IMR-90 (cell line): ENCODE measurements around the gene CDH2. TPM values are rescaled to one million over a fixed set of nuclear protein-coding genes. Genes with fewer than 3 reads are reported as not detected.

Experiments used
- ATAC-seq: fragments of 200-7000 bp; cut with Tn5 transposase; 2 replicates; pipeline ENCODE4 v1.9.1; 2020; ENCODE audit warnings: low read depth, mild to moderate bottlenecking, moderate library complexity
- BruUV-seq: library from RNA; stranded (reverse); fragments of 400-500 nt; replicated peaks from 2 replicates; lab custom pipeline; 2021; lab: Mats Ljungman, UMichigan
- CTCF ChIA-PET: fragments of 300-600 bp; formaldehyde crosslinking; extraction: SDS; loops from one replicate; lab custom pipeline; 2021; ENCODE audit warnings: antibody characterized with exemption; lab: Yijun Ruan, JAX
- POLR2A ChIA-PET: fragments of 300-600 bp; sonication (Branson Sonifier 250); formaldehyde crosslinking; loops from one replicate; lab custom pipeline; 2022; ENCODE audit warnings: antibody characterized with exemption; ENCODE audit not compliant: unreplicated experiment; lab: Charles Lee
- DNase-seq: peaks from one replicate; pipeline ENCODE4 v3.0.0; 2013
- H2AFZ ChIP-seq: replicated peaks from 2 replicates; pipeline ENCODE3; 2013; ENCODE audit warnings: low read length, mild to moderate bottlenecking; ENCODE audit not compliant: poor library complexity
- H2AK5ac ChIP-seq: 2 replicates; pipeline ENCODE4 v1.6.1; 2013; ENCODE audit warnings: low read depth, low read length, inconsistent platforms
- H2AK9ac ChIP-seq: replicated peaks from 2 replicates; pipeline ENCODE3; 2013; ENCODE audit warnings: mild to moderate bottlenecking, low read depth, low read length, moderate library complexity; ENCODE audit not compliant: poor library complexity
- H2BK120ac ChIP-seq: 2 replicates; pipeline ENCODE4 v1.6.1; 2013; ENCODE audit warnings: low read depth, low read length, inconsistent platforms
- H2BK15ac ChIP-seq: 3 replicates; pipeline ENCODE4 v1.6.1; 2013; ENCODE audit warnings: low read depth, low read length, inconsistent platforms
- H2BK20ac ChIP-seq: 2 replicates; pipeline ENCODE4 v1.6.1; 2013; ENCODE audit warnings: low read depth, mild to moderate bottlenecking, inconsistent platforms, low read length, moderate library complexity
- H2BK5ac ChIP-seq: 2 replicates; pipeline ENCODE4 v1.6.1; 2013; ENCODE audit warnings: mild to moderate bottlenecking, low read depth, low read length, inconsistent platforms; ENCODE audit not compliant: poor library complexity, severe bottlenecking
- H3K14ac ChIP-seq: replicated peaks from 2 replicates; pipeline ENCODE4 v1.6.1; 2013; ENCODE audit warnings: low read depth, low read length, inconsistent platforms
- H3K18ac ChIP-seq: 2 replicates; pipeline ENCODE4 v1.6.1; 2013; ENCODE audit warnings: low read depth, low read length, control low read depth
- H3K23ac ChIP-seq: 2 replicates; pipeline ENCODE4 v1.6.1; 2013; ENCODE audit warnings: low read depth, low read length, inconsistent platforms
- H3K27ac ChIP-seq: 2 replicates; pipeline ENCODE4 v1.5.1; 2013; ENCODE audit warnings: mild to moderate bottlenecking, control low read depth, low read length; ENCODE audit not compliant: insufficient read depth
- H3K27me3 ChIP-seq: 2 replicates; pipeline ENCODE4 v1.6.1; 2013; ENCODE audit warnings: low read length; ENCODE audit not compliant: control insufficient read depth, insufficient read depth
- H3K36me3 ChIP-seq: 2 replicates; pipeline ENCODE4 v1.6.1; 2013; ENCODE audit warnings: low read length, mixed read lengths; ENCODE audit not compliant: control insufficient read depth, insufficient read depth
- H3K4ac ChIP-seq: 2 replicates; pipeline ENCODE4 v1.6.1; 2013; ENCODE audit warnings: low read depth, low read length, inconsistent platforms
- H3K4me1 ChIP-seq: 2 replicates; pipeline ENCODE4 v1.6.1; 2013; ENCODE audit warnings: low read length, mixed read lengths; ENCODE audit not compliant: control insufficient read depth, insufficient read depth
- H3K4me2 ChIP-seq: 2 replicates; pipeline ENCODE4 v1.6.1; 2013; ENCODE audit warnings: low read depth, mild to moderate bottlenecking, control low read depth, low read length, moderate library complexity
- H3K4me3 ChIP-seq: 2 replicates; pipeline ENCODE4 v1.5.1; 2013; ENCODE audit warnings: low read depth, mild to moderate bottlenecking, control low read depth, low read length, moderate library complexity; ENCODE audit not compliant: insufficient read depth
- H3K56ac ChIP-seq: 2 replicates; pipeline ENCODE4 v1.6.1; 2013; ENCODE audit warnings: low read length, inconsistent platforms; ENCODE audit not compliant: insufficient read depth; ENCODE audit errors: extremely low read depth
- H3K79me1 ChIP-seq, 2 experiments: 2 replicates each; pipeline ENCODE4 v1.6.1; 2013; ENCODE audit warnings: low read length in 2 of 2, inconsistent platforms in 1 of 2, low read depth in 1 of 2
- H3K9ac ChIP-seq: 2 replicates; pipeline ENCODE4 v1.6.1; 2013; ENCODE audit warnings: low read depth, low read length, control low read depth
- H3K9me1 ChIP-seq: 2 replicates; pipeline ENCODE4 v1.6.1; 2013; ENCODE audit warnings: low read length, inconsistent platforms; ENCODE audit not compliant: insufficient read depth
- H3K9me3 ChIP-seq: 2 replicates; pipeline ENCODE4 v1.6.1; 2013; ENCODE audit warnings: low read length; ENCODE audit not compliant: control insufficient read depth, insufficient read depth
- H4K20me1 ChIP-seq: 2 replicates; pipeline ENCODE4 v1.6.1; 2013; ENCODE audit warnings: low read length, inconsistent platforms; ENCODE audit not compliant: insufficient read depth
- H4K5ac ChIP-seq: 2 replicates; pipeline ENCODE4 v1.6.1; 2013; ENCODE audit warnings: mild to moderate bottlenecking, low read depth, low read length, control low read depth
- H4K8ac ChIP-seq, 2 experiments: 2 replicates each; pipeline ENCODE4 v1.6.1; 2013; ENCODE audit warnings: low read depth in 2 of 2, low read length in 2 of 2, control low read depth in 1 of 2, inconsistent platforms in 1 of 2
- H4K91ac ChIP-seq: 2 replicates; pipeline ENCODE4 v1.6.1; 2013; ENCODE audit warnings: low read depth, low read length, inconsistent platforms; ENCODE audit not compliant: insufficient read depth
- BHLHE40 ChIP-seq: fragments of 150-350 bp; IDR thresholded peaks from 2 replicates; pipeline ENCODE4 v1.6.1; 2016; ENCODE audit warnings: mild to moderate bottlenecking, low read depth, low read length
- CEBPB ChIP-seq: IDR thresholded peaks from 2 replicates; pipeline ENCODE4 v1.6.1; 2012; ENCODE audit warnings: low read depth, low read length, improper control_type of control experiment
- CHD1 ChIP-seq: IDR thresholded peaks from 2 replicates; pipeline ENCODE4 v1.6.1; 2012; ENCODE audit warnings: low read depth, low read length, improper control_type of control experiment
- ELK1 ChIP-seq: fragments of 150-350 bp; IDR thresholded peaks from 2 replicates; pipeline ENCODE4 v1.6.1; 2016; ENCODE audit warnings: low read depth, mild to moderate bottlenecking, low read length, moderate library complexity, borderline replicate concordance
- FOS ChIP-seq: fragments of 150-350 bp; IDR thresholded peaks from 2 replicates; pipeline ENCODE4 v1.6.1; 2016; ENCODE audit warnings: low read depth, low read length
- MAFK ChIP-seq: IDR thresholded peaks from 2 replicates; pipeline ENCODE4 v1.6.1; 2012; ENCODE audit warnings: low read depth, low read length, improper control_type of control experiment
- MAZ ChIP-seq: IDR thresholded peaks from 2 replicates; pipeline ENCODE4 v1.6.1; 2012; ENCODE audit warnings: low read depth, mild to moderate bottlenecking, low read length, improper control_type of control experiment, moderate library complexity, borderline replicate concordance
- MXI1 ChIP-seq: IDR thresholded peaks from 2 replicates; pipeline ENCODE4 v1.6.1; 2012; ENCODE audit warnings: low read depth, mild to moderate bottlenecking, low read length, moderate library complexity, borderline replicate concordance
- NFE2L2 ChIP-seq: fragments of 150-350 bp; IDR thresholded peaks from 2 replicates; pipeline ENCODE4 v1.6.1; 2016; ENCODE audit warnings: low read depth, mild to moderate bottlenecking, low read length
- POLR2A ChIP-seq: IDR thresholded peaks from 2 replicates; pipeline ENCODE4 v1.6.1; 2012; ENCODE audit warnings: mild to moderate bottlenecking, low read depth, low read length
- RAD21 ChIP-seq: IDR thresholded peaks from 2 replicates; pipeline ENCODE4 v1.6.1; 2012; ENCODE audit warnings: low read length, improper control_type of control experiment
- RCOR1 ChIP-seq: IDR thresholded peaks from 2 replicates; pipeline ENCODE4 v1.6.1; 2012; ENCODE audit warnings: mild to moderate bottlenecking, low read length, improper control_type of control experiment; ENCODE audit not compliant: insufficient replicate concordance
- RFX5 ChIP-seq: IDR thresholded peaks from 2 replicates; pipeline ENCODE4 v1.8.0; 2012; ENCODE audit warnings: low read depth, mild to moderate bottlenecking, low read length, moderate library complexity
- SMC3 ChIP-seq: fragments of 150-350 bp; IDR thresholded peaks from 2 replicates; pipeline ENCODE4 v1.6.1; 2016; ENCODE audit warnings: low read depth, mild to moderate bottlenecking, antibody characterized with exemption, low read length, moderate library complexity
- USF2 ChIP-seq: fragments of 150-350 bp; IDR thresholded peaks from 2 replicates; pipeline ENCODE4 v1.6.1; 2017; ENCODE audit warnings: mild to moderate bottlenecking, antibody characterized with exemption, low read length, low read depth
- WGBS, 2 experiments: methylation state at CpG; one replicate each; pipeline versions ENCODE4 v1.1.5 to v1.1.7; 2013; ENCODE audit warnings: missing lambda C conversion rate in 2 of 2; ENCODE audit not compliant: insufficient read length in 1 of 2; ENCODE audit errors: extremely low coverage in 2 of 2; 5-methylcytosine and 5-hydroxymethylcytosine counted together
- dilution Hi-C: fragments of 300-500 bp; cut with HindIII; formaldehyde crosslinking; loops from one replicate; pipeline ENCODE4 v1.14.3; 2018; ENCODE audit warnings: low sequenced_read_pairs; ENCODE audit not compliant: unreplicated experiment
- in situ Hi-C: fragments of 300-500 bp; cut with MboI; formaldehyde crosslinking; loops from 3 replicates; pipeline ENCODE4 v1.14.3; 2019; ENCODE audit warnings: low sequenced_read_pairs, inconsistent platforms, mixed read lengths
- intact Hi-C: fragments of 100-400 bp; cut with micrococcal nuclease; formaldehyde crosslinking; loops from 2 replicates; pipeline ENCODE4 v1.10.0; 2022
- polyA plus RNA-seq, 3 experiments: library from polyadenylated mRNA; depleted of rRNA; stranded (reverse); fragments of >200 nt; gene quantifications; 2 replicates each; pipeline ENCODE4 v1.2.3, GENCODE V29; 2012; ENCODE audit warnings: low replicate concordance in 1 of 3
- total RNA-seq: library from RNA; depleted of rRNA; stranded (reverse); fragments of >200 nt; gene quantifications from 2 replicates; pipeline ENCODE4 v1.2.3, GENCODE V29; 2012
- TF ChIP-seq, protein P1 (sequence below): conservative IDR thresholded peaks from 2 replicates; pipeline ENCODE4 v1.5.1; 2012; ENCODE audit warnings: mild to moderate bottlenecking, low read depth, low read length, improper control_type of control experiment

CDH2 gene
- total and polyA plus RNA-seq, 2 of the 4 experiments (the other 2 are of a cell fraction) = 55.6 to 111 TPM

- Histone ChIP-seq H4K91ac (no peak overlapping the region), H3K9me3 (no peaks in the 10 kb centered on the region), H3K4ac (no peak overlapping the region), H3K4me3 (no peak overlapping the region), H2AK9ac (no peak overlapping the region), H3K4me2 (0 out of 2 replicates have a peak overlapping the region, but pooled peaks have one; percentile 24), H2BK120ac (no peak overlapping the region), H3K23ac (no peak overlapping the region), H3K18ac (no peak overlapping the region), H3K9ac (no peak overlapping the region), H4K5ac (no peak overlapping the region), H3K4me1 (peaks cover 8% of the 10 kb centered on the region), H3K56ac (no peak overlapping the region), H3K79me1 (peaks cover 18 to 38% of the 10 kb centered on the region in 2 experiments), H2BK20ac (no peak overlapping the region), H3K27me3 (no peaks in the 10 kb centered on the region), H3K36me3 (no peaks in the 10 kb centered on the region; the same call in 1 of the 2 replicates), H3K9me1 (peaks cover 3% of the 10 kb centered on the region; the same call in 1 of the 2 replicates), H2AK5ac (no peak overlapping the region), H3K27ac (no peak overlapping the region), H4K20me1 (no peaks in the 10 kb centered on the region), H2BK15ac (no peak overlapping the region), H2AFZ (no peak overlapping the region), H4K8ac (no peak overlapping the region), H3K14ac (no peak overlapping the region), H2BK5ac (no peak overlapping the region)
- no TSS peak for BruUV-seq
- in situ Hi-C loops (no loop called here), dilution Hi-C loops (no loop called here), intact Hi-C loops (no loop called here)
- no peak for ATAC-seq
- POLR2A ChIA-PET = interaction anchor here (0.6 kb wide), 1 partner anchor 1658 kb away, joined by 5 read pairs; no protein-coding TSS in a partner anchor
- no peak for TF ChIP-seq BHLHE40
- no peak for TF ChIP-seq FOS
- no peak for TF ChIP-seq RFX5
- TF ChIP-seq USF2 = no peak
- no peak for TF ChIP-seq RAD21
- no peak for TF ChIP-seq CEBPB
- TF ChIP-seq MXI1 = no peak
- TF ChIP-seq ELK1 = no peak
- TF ChIP-seq, protein P1, sequence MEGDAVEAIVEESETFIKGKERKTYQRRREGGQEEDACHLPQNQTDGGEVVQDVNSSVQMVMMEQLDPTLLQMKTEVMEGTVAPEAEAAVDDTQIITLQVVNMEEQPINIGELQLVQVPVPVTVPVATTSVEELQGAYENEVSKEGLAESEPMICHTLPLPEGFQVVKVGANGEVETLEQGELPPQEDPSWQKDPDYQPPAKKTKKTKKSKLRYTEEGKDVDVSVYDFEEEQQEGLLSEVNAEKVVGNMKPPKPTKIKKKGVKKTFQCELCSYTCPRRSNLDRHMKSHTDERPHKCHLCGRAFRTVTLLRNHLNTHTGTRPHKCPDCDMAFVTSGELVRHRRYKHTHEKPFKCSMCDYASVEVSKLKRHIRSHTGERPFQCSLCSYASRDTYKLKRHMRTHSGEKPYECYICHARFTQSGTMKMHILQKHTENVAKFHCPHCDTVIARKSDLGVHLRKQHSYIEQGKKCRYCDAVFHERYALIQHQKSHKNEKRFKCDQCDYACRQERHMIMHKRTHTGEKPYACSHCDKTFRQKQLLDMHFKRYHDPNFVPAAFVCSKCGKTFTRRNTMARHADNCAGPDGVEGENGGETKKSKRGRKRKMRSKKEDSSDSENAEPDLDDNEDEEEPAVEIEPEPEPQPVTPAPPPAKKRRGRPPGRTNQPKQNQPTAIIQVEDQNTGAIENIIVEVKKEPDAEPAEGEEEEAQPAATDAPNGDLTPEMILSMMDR = no peak
- no peak for TF ChIP-seq SMC3
- TF ChIP-seq CHD1 = no peak
- TF ChIP-seq RCOR1 = no peak
- TF ChIP-seq POLR2A = no peak
- TF ChIP-seq NFE2L2 = no peak
- TF ChIP-seq MAZ = no peak
- TF ChIP-seq MAFK = no peak
- DNase-seq = no peak
- CTCF ChIA-PET = interaction anchor here (0.6 kb wide), 1 partner anchor 12 kb away, joined by 3 read pairs; no protein-coding TSS in a partner anchor
- WGBS, 2 experiments = no CpG with 5 or more reads among the region's 2 CpGs
Measured at GRCh38 chr18:28048612-28049011, 128.3 kb downstream of the CDH2 start.
